MM.1S (cell line): ENCODE data around the gene APOL3.

Source experiments
- DNase-seq: peaks from one replicate; pipeline ENCODE4 v3.0.0-alpha.2; 2015
- H2AFZ ChIP-seq: fragments of 300-600 bp; sonication (generic); 2 replicates; pipeline ENCODE4 v1.6.0; 2016; ENCODE audit warnings: antibody characterized with exemption, low read length
- H3F3A ChIP-seq: fragments of 300-600 bp; sonication (generic); 2 replicates; pipeline ENCODE4 v1.6.1; 2016; ENCODE audit warnings: mild to moderate bottlenecking, antibody characterized with exemption, low read length, moderate library complexity, mixed read lengths; ENCODE audit not compliant: insufficient read depth
- H3K27ac ChIP-seq: fragments of 300-600 bp; sonication (generic); 2 replicates; pipeline ENCODE4 v1.5.1; 2016; ENCODE audit warnings: mild to moderate bottlenecking, low read length
- H3K27me3 ChIP-seq: fragments of 300-600 bp; sonication (generic); replicated peaks from 2 replicates; pipeline ENCODE4 v1.6.0; 2016; ENCODE audit warnings: low read length; ENCODE audit not compliant: insufficient read depth
- H3K36me3 ChIP-seq: fragments of 300-600 bp; sonication (generic); replicated peaks from 2 replicates; pipeline ENCODE4 v1.6.1; 2016; ENCODE audit warnings: mild to moderate bottlenecking, low read length, mixed read lengths; ENCODE audit not compliant: insufficient read depth
- H3K4me1 ChIP-seq: fragments of 300-600 bp; sonication (generic); 2 replicates; pipeline ENCODE4 v1.6.1; 2016; ENCODE audit warnings: low read length, mixed read lengths
- H3K4me2 ChIP-seq: fragments of 300-600 bp; sonication (generic); 2 replicates; pipeline ENCODE4 v1.6.0; 2016; ENCODE audit warnings: low read depth, low read length
- H3K4me3 ChIP-seq: fragments of 300-600 bp; sonication (generic); 2 replicates; pipeline ENCODE4 v1.5.1; 2016; ENCODE audit warnings: low read length, mixed read lengths
- H3K79me2 ChIP-seq: fragments of 300-600 bp; sonication (generic); 2 replicates; pipeline ENCODE4 v1.6.1; 2016; ENCODE audit warnings: mixed run types, low read length, mixed read lengths
- H3K9ac ChIP-seq: fragments of 300-600 bp; sonication (generic); 2 replicates; pipeline ENCODE4 v1.6.1; 2016; ENCODE audit warnings: low read length, mixed read lengths
- H3K9me2 ChIP-seq: fragments of 300-600 bp; sonication (generic); replicated peaks from 2 replicates; pipeline ENCODE4 v1.6.1; 2016; ENCODE audit warnings: mild to moderate bottlenecking, low read length, mixed read lengths; ENCODE audit not compliant: insufficient read depth
- H3K9me3 ChIP-seq: fragments of 300-600 bp; sonication (generic); replicated peaks from 2 replicates; pipeline ENCODE4 v1.6.1; 2016; ENCODE audit warnings: mild to moderate bottlenecking, low read length, mixed read lengths; ENCODE audit not compliant: insufficient read depth
- H4K20me1 ChIP-seq: fragments of 300-600 bp; sonication (generic); 2 replicates; pipeline ENCODE4 v1.6.1; 2016; ENCODE audit warnings: mild to moderate bottlenecking, low read length, moderate library complexity, mixed read lengths; ENCODE audit not compliant: insufficient read depth
- EZH2 ChIP-seq: fragments of 300-600 bp; sonication (generic); optimal IDR thresholded peaks from 2 replicates; pipeline ENCODE3; 2017; ENCODE audit warnings: low read depth, mild to moderate bottlenecking, antibody characterized with exemption, low read length, mixed read lengths
- EZH2phosphoT487 ChIP-seq: fragments of 300-600 bp; sonication (generic); IDR thresholded peaks from 2 replicates; pipeline ENCODE4 v1.6.1; 2018; ENCODE audit warnings: antibody characterized with exemption, low read length
- TF ChIP-seq, protein P1 (sequence below): fragments of 300-600 bp; sonication (generic); IDR thresholded peaks from 2 replicates; pipeline ENCODE4 v1.5.1; 2016; ENCODE audit warnings: antibody characterized with exemption, low read length, mixed read lengths

Gene APOL3

DNA sequence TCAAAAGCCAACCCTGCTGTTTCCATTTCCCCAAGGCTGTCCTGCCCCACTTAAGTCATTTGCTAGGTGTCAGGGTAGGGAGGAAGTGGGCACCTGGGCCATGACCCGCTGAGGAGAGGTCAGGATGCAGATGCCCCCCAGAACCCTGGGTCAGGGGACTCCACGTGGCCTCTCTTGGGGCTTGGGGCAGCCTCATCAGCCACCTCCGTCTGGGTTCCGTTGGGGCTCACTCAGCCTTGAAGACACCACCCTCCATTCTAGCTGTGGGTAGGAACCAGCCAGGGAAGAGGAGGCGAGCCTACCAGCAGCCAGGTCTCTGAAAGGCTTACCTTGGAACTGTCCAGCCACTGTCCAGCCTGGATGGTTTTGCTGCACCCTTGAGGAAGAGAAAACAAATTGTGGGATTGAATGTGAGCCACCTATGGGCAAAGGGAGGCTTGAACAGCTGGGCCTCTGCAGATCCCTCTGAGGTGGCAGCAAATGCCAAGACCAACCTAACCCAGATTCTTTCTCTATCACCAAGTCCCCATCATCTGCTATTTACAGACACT lies 38.5 kb upstream of the APOL3 start:
- H3K9me2 ChIP-seq, result no peaks in the 10 kb centered on the region
- DNase-seq, result no peak
- H3K4me2 ChIP-seq, result no peak overlapping the region
- H3K4me3 ChIP-seq, result no peak overlapping the region
- H3K9me3 ChIP-seq, result no peaks in the 10 kb centered on the region
- H3K36me3 ChIP-seq, result no peaks in the 10 kb centered on the region
- no peaks in the 10 kb centered on the region for H3K79me2 ChIP-seq
- TF ChIP-seq EZH2phosphoT487 (no peak), EZH2 (no peak)
- TF ChIP-seq, protein P1, sequence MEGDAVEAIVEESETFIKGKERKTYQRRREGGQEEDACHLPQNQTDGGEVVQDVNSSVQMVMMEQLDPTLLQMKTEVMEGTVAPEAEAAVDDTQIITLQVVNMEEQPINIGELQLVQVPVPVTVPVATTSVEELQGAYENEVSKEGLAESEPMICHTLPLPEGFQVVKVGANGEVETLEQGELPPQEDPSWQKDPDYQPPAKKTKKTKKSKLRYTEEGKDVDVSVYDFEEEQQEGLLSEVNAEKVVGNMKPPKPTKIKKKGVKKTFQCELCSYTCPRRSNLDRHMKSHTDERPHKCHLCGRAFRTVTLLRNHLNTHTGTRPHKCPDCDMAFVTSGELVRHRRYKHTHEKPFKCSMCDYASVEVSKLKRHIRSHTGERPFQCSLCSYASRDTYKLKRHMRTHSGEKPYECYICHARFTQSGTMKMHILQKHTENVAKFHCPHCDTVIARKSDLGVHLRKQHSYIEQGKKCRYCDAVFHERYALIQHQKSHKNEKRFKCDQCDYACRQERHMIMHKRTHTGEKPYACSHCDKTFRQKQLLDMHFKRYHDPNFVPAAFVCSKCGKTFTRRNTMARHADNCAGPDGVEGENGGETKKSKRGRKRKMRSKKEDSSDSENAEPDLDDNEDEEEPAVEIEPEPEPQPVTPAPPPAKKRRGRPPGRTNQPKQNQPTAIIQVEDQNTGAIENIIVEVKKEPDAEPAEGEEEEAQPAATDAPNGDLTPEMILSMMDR, result no peak
- H3K27me3 ChIP-seq, result no peaks in the 10 kb centered on the region
- H2AFZ ChIP-seq, result no peak overlapping the region
- H3F3A ChIP-seq, result no peaks in the 10 kb centered on the region
- H4K20me1 ChIP-seq, result no peaks in the 10 kb centered on the region
- no peak overlapping the region for H3K27ac ChIP-seq
- no peak overlapping the region for H3K9ac ChIP-seq
- peaks cover 14% of the 10 kb centered on the region for H3K4me1 ChIP-seq

DNA sequence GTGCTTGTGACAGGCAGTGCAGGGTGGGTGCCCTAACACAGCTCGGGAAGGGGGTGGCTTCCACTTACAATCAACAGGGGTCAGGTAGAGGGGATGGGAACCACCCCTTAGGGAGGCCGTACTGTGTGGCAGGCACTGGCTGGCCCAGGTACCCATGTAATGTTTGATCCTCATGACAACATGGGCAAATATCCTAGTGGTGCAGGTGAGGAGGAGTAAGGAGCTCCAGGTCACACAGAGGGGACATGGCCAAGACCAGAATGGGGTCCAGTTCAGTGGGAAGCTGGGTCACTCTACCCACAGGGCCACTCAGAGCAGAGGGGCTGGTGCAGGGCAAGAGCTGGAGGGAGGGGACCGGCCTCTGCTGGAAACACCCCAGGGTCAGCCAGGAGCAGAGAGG lies 38.0 kb upstream of the APOL3 start:
- H3K9ac ChIP-seq, result no peak overlapping the region
- TF ChIP-seq EZH2 (no peak), EZH2phosphoT487 (no peak)
- TF ChIP-seq, protein P1, result no peak
- H3F3A ChIP-seq, result no peaks in the 10 kb centered on the region
- no peaks in the 10 kb centered on the region for H4K20me1 ChIP-seq
- H3K4me2 ChIP-seq, result no peak overlapping the region
- H3K9me3 ChIP-seq, result no peaks in the 10 kb centered on the region
- no peak overlapping the region for H2AFZ ChIP-seq
- no peaks in the 10 kb centered on the region for H3K36me3 ChIP-seq
- H3K4me3 ChIP-seq, result no peak overlapping the region
- no peak overlapping the region for H3K27ac ChIP-seq
- no peaks in the 10 kb centered on the region for H3K27me3 ChIP-seq
- no peaks in the 10 kb centered on the region for H3K79me2 ChIP-seq
- no peak for DNase-seq
- no peaks in the 10 kb centered on the region for H3K9me2 ChIP-seq
- peaks cover 14% of the 10 kb centered on the region for H3K4me1 ChIP-seq

DNA sequence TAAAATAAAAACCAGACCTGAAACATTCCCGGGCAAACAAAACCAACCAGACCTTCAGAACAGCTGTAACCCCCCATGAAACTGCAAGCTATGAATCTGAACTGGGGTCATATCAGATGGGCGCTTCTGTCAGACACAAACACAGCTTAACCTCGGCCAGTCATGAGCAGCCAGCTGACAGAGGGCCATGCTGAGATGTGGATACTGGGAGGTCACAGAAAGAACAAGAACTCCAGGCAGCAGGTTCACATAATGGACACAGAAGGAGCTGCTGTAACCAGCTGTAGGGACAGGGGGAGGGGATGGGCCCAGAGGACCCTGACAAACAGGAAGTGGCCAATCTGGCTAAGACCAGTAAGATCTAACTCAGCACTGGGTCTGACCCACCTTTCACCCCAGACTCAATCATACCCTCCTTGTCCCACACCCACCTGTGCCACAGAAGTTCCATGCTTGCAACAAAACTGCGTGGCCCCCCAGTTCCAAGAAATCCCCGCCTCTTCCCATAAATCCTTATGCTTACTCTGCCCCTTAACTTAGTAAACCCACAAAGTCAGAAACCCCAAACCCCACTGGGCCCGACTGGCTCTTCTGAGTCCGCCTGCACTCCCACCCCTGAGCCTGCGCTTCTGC lies 37.1 kb upstream of the APOL3 start:
- Histone ChIP-seq H3K27ac (no peak overlapping the region; the same call in 1 of the 2 replicates), H3F3A (no peaks in the 10 kb centered on the region), H4K20me1 (no peaks in the 10 kb centered on the region), H3K9me3 (no peaks in the 10 kb centered on the region), H3K9me2 (no peaks in the 10 kb centered on the region), H3K79me2 (no peaks in the 10 kb centered on the region), H3K4me3 (no peak overlapping the region), H3K36me3 (no peaks in the 10 kb centered on the region), H3K27me3 (no peaks in the 10 kb centered on the region), H3K4me1 (peaks cover 14% of the 10 kb centered on the region), H3K4me2 (0 out of 2 replicates have a peak overlapping the region, but pooled peaks have one; percentile 45), H2AFZ (0 out of 2 replicates have a peak overlapping the region, but pooled peaks have one; percentile 42), H3K9ac (no peak overlapping the region)
- peak; percentile 21 for DNase-seq
- TF ChIP-seq EZH2phosphoT487, result no peak
- TF ChIP-seq, protein P1, result no peak
- no peak for TF ChIP-seq EZH2
